Glutamatergic neuron (in vitro differentiated cells): ENCODE data around the gene SLF2. TPM values are rescaled to one million over a fixed set of nuclear protein-coding genes. Genes with fewer than 3 reads are reported as not detected.

ENCODE experiments used
- DNase-seq: peaks from one replicate; pipeline ENCODE4 v3.0.0; 2022
- H3K27ac Mint-ChIP-seq: one replicate; pipeline ENCODE4 v1.8.0; 2020; ENCODE audit warnings: mild to moderate bottlenecking, mixed read lengths, inconsistent platforms; ENCODE audit not compliant: unreplicated experiment
- H3K27me3 Mint-ChIP-seq: one replicate; pipeline ENCODE4 v1.8.0; 2020; ENCODE audit warnings: mild to moderate bottlenecking, moderate library complexity, mixed read lengths, inconsistent platforms; ENCODE audit not compliant: unreplicated experiment
- H3K36me3 Mint-ChIP-seq: one replicate; pipeline ENCODE4 v1.8.0; 2020; ENCODE audit warnings: mild to moderate bottlenecking, mixed read lengths, inconsistent platforms; ENCODE audit not compliant: unreplicated experiment
- H3K4me1 Mint-ChIP-seq: one replicate; pipeline ENCODE4 v1.8.0; 2020; ENCODE audit warnings: mild to moderate bottlenecking, low read depth, mixed read lengths, inconsistent platforms; ENCODE audit not compliant: unreplicated experiment
- H3K4me3 Mint-ChIP-seq: one replicate; pipeline ENCODE4 v1.8.0; 2020; ENCODE audit warnings: mild to moderate bottlenecking, mixed read lengths, inconsistent platforms; ENCODE audit not compliant: unreplicated experiment
- H3K9me3 Mint-ChIP-seq: one replicate; pipeline ENCODE4 v1.8.0; 2020; ENCODE audit warnings: mild to moderate bottlenecking, moderate library complexity, mixed read lengths, inconsistent platforms; ENCODE audit not compliant: unreplicated experiment
- microRNA-seq: library from miRNA; unstranded; fragments of <30 nt; microRNA quantifications from one replicate; pipeline ENCODE4, GENCODE V29; 2020; ENCODE audit not compliant: unreplicated experiment
- total RNA-seq: library from RNA; stranded (reverse); fragmentation: NEBNext Ultra II Directional; extraction: Animal tissue kit (Norgen Biotek cat#: 25700); gene quantifications from one replicate; pipeline ENCODE4 v1.2.1, GENCODE V29; 2021; ENCODE audit not compliant: unreplicated experiment
- TF ChIP-seq, protein P1 (sequence below): fragments of 200-600 bp; sonication (generic); IDR thresholded peaks from one replicate; pipeline ENCODE4 v1.5.0; 2021; ENCODE audit not compliant: partially characterized antibody, unreplicated experiment

SLF2 gene
- total RNA-seq, 1 donor from 2014 or later, result 35.9 TPM

GRCh38 chr10:101012525-101013364, 100.0 kb downstream of the SLF2 start:
- DNase-seq, result peak; percentile 86
- Mint-ChIP-seq H3K27ac (peak overlapping the region; percentile 26), H3K4me1 (peaks cover 17% of the 10 kb centered on the region), H3K4me3 (no peak overlapping the region), H3K27me3 (peaks cover 10% of the 10 kb centered on the region), H3K9me3 (peaks cover 15% of the 10 kb centered on the region), H3K36me3 (no peaks in the 10 kb centered on the region)
- TF ChIP-seq, protein P1, sequence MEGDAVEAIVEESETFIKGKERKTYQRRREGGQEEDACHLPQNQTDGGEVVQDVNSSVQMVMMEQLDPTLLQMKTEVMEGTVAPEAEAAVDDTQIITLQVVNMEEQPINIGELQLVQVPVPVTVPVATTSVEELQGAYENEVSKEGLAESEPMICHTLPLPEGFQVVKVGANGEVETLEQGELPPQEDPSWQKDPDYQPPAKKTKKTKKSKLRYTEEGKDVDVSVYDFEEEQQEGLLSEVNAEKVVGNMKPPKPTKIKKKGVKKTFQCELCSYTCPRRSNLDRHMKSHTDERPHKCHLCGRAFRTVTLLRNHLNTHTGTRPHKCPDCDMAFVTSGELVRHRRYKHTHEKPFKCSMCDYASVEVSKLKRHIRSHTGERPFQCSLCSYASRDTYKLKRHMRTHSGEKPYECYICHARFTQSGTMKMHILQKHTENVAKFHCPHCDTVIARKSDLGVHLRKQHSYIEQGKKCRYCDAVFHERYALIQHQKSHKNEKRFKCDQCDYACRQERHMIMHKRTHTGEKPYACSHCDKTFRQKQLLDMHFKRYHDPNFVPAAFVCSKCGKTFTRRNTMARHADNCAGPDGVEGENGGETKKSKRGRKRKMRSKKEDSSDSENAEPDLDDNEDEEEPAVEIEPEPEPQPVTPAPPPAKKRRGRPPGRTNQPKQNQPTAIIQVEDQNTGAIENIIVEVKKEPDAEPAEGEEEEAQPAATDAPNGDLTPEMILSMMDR, result peak; percentile 84

DNA sequence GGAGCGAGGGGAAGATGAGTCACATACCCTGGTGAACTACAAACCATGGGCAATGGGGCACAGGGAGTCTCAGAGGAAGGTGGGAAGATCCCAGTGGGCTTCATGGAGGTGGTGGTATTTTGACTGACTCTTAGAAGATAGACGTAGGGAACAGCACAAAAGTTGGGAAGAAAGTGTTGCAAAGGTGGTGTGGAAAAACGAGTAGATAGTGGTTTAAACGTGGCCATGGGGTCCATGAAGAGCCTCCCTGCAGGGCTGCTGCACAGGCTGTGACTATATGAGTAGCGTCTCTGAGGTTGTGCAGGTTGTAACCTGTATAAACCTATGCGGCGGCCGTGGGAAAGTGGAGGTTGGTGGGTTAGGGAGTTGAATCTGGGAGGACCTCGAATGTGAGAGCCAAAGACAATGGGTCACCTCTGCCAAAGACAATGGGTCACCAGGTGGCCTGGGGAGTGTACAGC, 100.6 kb downstream of the SLF2 start:
- Mint-ChIP-seq H3K4me1 (peaks cover 17% of the 10 kb centered on the region), H3K27me3 (peaks cover 11% of the 10 kb centered on the region), H3K27ac (no peak overlapping the region), H3K36me3 (no peaks in the 10 kb centered on the region), H3K9me3 (peaks cover 17% of the 10 kb centered on the region), H3K4me3 (peak overlapping the region; percentile 1)
- no peak for DNase-seq
- TF ChIP-seq, protein P1, result no peak

DNA sequence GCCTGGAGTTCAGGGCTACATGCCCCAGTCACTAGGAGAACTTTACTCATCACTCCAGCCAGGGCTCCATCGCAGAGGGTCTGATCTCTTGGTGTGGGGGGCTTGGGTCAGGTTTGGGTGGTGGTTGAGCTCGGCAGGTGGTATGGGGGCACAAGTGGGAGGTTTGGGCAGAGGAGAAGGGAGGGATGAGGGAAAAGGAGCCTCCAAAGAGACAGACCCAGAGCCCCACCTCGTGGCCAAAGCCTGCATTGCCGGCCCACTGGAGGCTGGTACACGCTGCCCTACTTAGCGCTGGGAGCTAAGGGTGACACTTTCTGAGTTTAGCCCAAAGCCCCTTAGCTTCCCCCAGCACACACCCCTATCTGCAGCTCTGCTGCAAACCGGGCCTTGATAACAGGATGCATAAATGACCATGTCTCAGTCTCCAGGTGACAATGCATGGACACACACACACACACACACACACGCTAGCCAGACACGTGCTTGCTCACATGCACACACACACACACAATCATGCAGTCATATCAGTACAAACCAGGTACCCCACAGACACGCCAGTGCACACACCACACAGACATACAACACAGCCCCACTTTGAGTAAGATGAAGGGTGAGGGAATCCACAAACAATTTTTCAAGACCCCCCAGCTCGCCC, 101.6 kb downstream of the SLF2 start:
- TF ChIP-seq, protein P1, result peak; percentile 76
- H3K4me1 Mint-ChIP-seq, result peaks cover 18% of the 10 kb centered on the region
- H3K27ac Mint-ChIP-seq, result peak overlapping the region; percentile 8
- peak; percentile 93 for DNase-seq
- no peak overlapping the region for H3K4me3 Mint-ChIP-seq
- H3K27me3 Mint-ChIP-seq, result peaks cover 14% of the 10 kb centered on the region
- no peaks in the 10 kb centered on the region for H3K36me3 Mint-ChIP-seq
- H3K9me3 Mint-ChIP-seq, result peaks cover 19% of the 10 kb centered on the region

Small RNA genes lying within 50 kb of the gene (microRNA-seq; reads per million reads assigned to microRNA genes)
- not detected for gene MIR608

Other genes with a start within 250 kb of the SLF2 start
- gene PAX2, start 167.4 kb upstream of the SLF2 start, total RNA-seq, result not detected
- 46.9 TPM for gene SEMA4G, start 56.5 kb downstream of the SLF2 start, total RNA-seq
- 58.2 TPM for gene MRPL43, start 74.5 kb downstream of the SLF2 start, total RNA-seq
- gene TWNK, start 74.6 kb downstream of the SLF2 start, total RNA-seq, result 10.1 TPM
- gene LZTS2, start 86.8 kb downstream of the SLF2 start, total RNA-seq, result 56.7 TPM
- gene PDZD7, start 118.2 kb downstream of the SLF2 start, total RNA-seq, result 1.5 TPM
- 5.2 TPM for gene SFXN3, start 118.3 kb downstream of the SLF2 start, total RNA-seq
- 0.59 TPM for gene KAZALD1, start 149.0 kb downstream of the SLF2 start, total RNA-seq
- gene TLX1, start 218.3 kb downstream of the SLF2 start, total RNA-seq, result 14.3 TPM